NCI-H748 (cell line): ENCODE measurements around the gene RNF181.
A peak's percentile ranks its signal among the peaks of the same experiment; 100 is the strongest.
"Not testable (repeated sequence)": the region's sequence is repeated elsewhere in the genome, so short reads cannot be mapped to it uniquely, and the experiment has no call there.

Experiments
- DNase-seq: peaks from one replicate; lab custom pipeline; 2025; ENCODE audit not compliant: unreplicated experiment; lab: John Stamatoyannopoulos, UW

RNF181 gene

GRCh38 chr2:85577063-85577385 lies 18.5 kb upstream of the RNF181 start:
- DNase-seq, result no peak

GRCh38 chr2:85577386-85578242 lies 17.9 kb upstream of the RNF181 start, which contains the start of gene VAMP8:
TSS of gene VAMP8 (plus strand) at chr2:85577586. CDS start at chr2:85577647, 61 bp downstream.
- no peak for DNase-seq

- DNase-seq, result no peak
Measured at GRCh38 chr2:85578243-85579180, 17.0 kb upstream of the RNF181 start.

- DNase-seq, result no peak
Measured at GRCh38 chr2:85579266-85579935, 16.1 kb upstream of the RNF181 start.

DNA sequence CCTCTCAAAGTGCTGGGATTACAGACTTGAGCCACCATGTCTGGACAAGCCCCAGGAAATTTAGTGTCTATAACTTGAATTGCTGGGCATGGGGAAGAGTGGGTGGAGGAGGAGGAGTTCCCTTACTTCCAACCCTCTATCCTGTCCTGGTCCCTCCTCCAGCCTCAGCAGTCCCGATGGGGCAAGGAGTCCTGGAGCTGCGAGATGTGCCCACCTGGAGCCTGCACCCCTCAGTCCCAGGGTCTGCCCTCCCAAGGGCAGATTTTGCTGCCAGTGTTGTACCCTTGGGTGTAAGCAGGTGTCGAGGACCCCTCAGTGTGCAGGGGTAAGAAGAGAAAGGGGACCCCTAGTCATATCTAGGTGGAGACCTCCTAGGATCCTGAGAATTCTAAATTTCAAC lies 15.3 kb upstream of the RNF181 start:
- no peak for DNase-seq

DNA sequence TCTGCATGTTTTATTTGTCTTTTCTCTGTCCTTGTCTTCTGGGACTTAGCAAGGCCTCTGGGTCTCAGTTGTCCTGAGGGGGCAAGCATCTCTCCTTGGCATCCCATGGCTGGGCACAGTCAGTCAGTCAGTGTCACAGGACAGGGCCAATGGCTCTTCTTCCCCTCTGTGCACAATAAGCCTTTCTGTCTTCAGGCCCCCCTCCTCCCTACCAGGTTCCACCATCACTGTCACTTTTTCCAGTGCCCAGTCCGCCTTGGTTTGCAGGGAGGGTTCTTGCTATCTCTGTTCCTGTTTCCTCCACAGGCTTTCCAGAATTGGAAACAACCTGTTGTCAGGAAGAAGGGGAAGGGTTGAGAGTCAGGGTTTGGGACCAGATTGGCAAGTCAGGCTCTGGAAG lies 13.1 kb upstream of the RNF181 start:
- DNase-seq, result no peak

- DNase-seq, result no peak
Measured at GRCh38 chr2:85583667-85584353, 11.7 kb upstream of the RNF181 start.

- no peak for DNase-seq
Measured at GRCh38 chr2:85584354-85584856, 11.1 kb upstream of the RNF181 start, which contains the start of gene VAMP5. TSS of gene VAMP5 (plus strand) at chr2:85584431. CDS start at chr2:85584491, 60 bp downstream.

- DNase-seq, result no peak
Measured at GRCh38 chr2:85584857-85585780, 10.4 kb upstream of the RNF181 start.

DNA sequence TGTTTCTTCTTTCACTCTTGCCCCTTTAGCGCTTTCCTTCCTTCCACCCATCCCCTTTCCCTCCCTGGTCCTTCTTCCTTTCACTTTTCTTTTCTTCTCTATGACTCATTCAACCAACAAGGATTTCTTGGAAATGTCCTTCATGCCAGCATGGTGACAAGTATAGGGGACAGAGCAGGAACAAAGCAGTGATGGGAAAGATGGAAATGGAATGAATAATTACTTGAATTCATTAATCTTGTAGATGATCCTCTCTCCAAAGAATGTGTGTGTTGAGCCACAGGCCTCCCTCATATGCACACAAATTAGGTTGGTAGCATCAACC lies 9.8 kb upstream of the RNF181 start:
- no peak for DNase-seq

DNA sequence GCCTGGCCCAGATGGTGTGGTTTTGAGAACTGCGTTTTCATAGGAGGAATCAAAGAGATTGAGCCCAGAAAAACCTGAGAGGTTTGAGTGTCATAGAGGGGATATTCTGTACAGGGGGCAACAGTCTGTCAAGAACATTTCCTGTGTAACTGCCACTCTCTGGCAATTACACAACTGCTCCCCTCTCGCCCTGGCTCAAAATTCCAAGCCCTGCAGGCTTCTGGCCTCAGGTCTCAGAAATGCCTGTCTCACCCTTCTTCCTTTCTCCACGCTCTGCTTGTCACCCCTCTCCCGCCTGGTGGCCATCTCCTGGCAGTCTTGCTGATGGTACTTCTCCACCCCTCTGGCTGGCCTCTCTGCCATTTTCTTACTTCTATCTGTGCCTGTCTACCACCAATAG lies 7.3 kb upstream of the RNF181 start:
- DNase-seq, result no peak

- no peak for DNase-seq
Measured at GRCh38 chr2:85588645-85589044, 6.9 kb upstream of the RNF181 start.

DNA sequence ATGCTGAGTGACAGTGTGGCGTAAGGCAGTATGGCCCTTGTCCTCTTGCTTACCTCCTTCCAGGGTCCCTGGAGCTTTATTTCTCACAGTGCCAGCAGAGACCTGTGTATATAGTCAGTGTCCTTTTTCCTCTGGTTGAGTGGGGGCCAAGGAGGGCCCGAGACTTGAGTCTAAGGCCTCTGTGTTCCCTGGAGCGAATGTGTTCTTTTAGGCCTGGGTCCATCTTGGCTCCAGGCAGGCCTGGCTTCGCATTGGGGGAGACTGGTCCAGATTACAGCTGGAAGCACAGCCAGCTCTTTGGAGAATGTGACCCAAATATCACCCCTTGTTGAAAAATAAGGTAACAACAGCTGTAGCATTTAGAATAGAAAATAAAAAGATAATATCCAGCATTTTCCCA lies 6.4 kb upstream of the RNF181 start:
- DNase-seq, result no peak

- peak; percentile 12 for DNase-seq
Measured at GRCh38 chr2:85589982-85590791, 5.4 kb upstream of the RNF181 start.

GRCh38 chr2:85590950-85591349 lies 4.6 kb upstream of the RNF181 start:
- no peak for DNase-seq

GRCh38 chr2:85591563-85591962 lies 4.0 kb upstream of the RNF181 start:
- DNase-seq, result no peak

DNA sequence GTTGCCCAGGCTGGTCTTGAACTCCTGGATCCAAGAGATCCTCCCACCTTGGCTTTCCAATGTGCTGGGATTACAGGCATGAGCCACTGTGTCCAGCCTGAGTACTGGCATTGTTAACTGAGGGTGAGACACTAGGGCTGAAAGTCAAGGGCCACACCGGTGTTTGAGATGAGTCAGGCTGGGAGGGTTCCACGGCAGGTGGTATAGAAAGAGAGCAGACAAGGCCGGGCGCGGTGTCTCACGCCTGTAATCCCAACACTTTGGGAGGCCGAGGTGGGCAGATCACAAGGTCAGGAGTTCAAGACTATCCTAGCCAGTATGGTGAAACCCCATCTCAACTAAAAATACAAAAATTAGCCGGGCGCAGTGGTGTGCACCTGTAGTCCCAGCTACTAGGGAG lies 3.2 kb upstream of the RNF181 start:
- DNase-seq, result not testable (repeated sequence)

- DNase-seq, result no peak
Measured at GRCh38 chr2:85593023-85593422, 2.5 kb upstream of the RNF181 start.
